ENCODE data around the gene HRH2. TPM values are rescaled to one million over a fixed set of nuclear protein-coding genes. Genes with fewer than 3 reads are reported as not detected.

Gene HRH2
- total RNA-seq, 4 donors from 2014 or later: 0.13 to 3.5 (median 1.3) TPM

DNA sequence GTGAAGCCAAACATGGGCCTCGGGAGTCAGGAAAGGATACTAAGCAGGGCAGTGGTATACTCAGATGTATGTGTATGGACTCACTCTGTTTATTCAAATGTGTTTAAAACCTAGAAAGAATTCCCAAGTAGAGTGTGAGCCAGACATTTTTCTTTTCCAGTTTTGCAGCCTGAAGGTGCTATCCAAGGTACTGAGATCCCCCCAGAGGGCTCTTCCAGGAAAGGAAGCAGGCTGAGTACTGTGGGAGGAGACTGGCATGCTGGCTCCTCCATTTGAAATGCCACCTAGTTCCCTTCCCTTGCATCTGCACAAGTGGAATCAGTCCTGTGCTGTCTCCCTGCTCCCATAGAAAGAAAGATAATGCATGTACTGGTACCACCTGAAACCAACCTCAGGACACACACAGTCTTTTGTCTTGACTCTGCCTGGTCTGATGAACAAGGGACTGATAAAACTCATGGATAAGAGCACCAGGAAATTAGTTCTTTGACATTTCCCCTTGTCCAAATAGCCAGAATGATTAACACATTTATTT lies 85.9 kb downstream of the HRH2 start:
- WGBS, 2 donors: 67 to 85% methylated on average over 1 of the region's 1 CpG
- peak in 1 of 2 donors; percentile 17 for DNase-seq (ENCODE audit: low spot score in 2 of 2)
- intact Hi-C loops (cut with DNase I; ENCODE audit: low total_unique reads): no loop called here

DNA sequence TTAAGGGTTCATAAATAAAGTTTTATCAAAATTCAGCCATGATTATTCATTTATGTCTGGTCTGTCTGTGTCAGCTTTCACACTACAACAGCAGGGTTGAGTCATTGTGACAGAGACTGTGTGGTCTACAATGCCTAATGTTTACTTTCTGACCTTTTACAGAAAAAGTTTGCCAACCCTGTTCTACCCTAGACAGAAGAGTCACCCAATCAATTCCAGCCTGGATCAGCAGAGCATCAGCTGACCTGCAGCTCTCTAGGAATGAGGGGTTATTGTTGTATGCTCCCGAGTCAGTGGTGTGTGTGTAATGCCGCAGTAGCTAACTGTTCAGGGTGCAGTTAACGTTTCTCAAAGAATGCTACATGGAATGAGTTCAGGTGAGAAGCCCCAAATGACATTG lies 87.3 kb downstream of the HRH2 start:
- no peak overlapping the region for H3K4me3 ChIP-seq (ENCODE audit: low read depth, poor library complexity, severe bottlenecking)
- TF ChIP-seq, protein P1, sequence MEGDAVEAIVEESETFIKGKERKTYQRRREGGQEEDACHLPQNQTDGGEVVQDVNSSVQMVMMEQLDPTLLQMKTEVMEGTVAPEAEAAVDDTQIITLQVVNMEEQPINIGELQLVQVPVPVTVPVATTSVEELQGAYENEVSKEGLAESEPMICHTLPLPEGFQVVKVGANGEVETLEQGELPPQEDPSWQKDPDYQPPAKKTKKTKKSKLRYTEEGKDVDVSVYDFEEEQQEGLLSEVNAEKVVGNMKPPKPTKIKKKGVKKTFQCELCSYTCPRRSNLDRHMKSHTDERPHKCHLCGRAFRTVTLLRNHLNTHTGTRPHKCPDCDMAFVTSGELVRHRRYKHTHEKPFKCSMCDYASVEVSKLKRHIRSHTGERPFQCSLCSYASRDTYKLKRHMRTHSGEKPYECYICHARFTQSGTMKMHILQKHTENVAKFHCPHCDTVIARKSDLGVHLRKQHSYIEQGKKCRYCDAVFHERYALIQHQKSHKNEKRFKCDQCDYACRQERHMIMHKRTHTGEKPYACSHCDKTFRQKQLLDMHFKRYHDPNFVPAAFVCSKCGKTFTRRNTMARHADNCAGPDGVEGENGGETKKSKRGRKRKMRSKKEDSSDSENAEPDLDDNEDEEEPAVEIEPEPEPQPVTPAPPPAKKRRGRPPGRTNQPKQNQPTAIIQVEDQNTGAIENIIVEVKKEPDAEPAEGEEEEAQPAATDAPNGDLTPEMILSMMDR (IDR thresholded peaks at IDR 0.05): no peak
- TF ChIP-seq POLR2A (IDR thresholded peaks at IDR 0.05): no peak
- DNase-seq (ENCODE audit: low spot score in 2 of 2): no peak
- intact Hi-C loops (cut with DNase I; ENCODE audit: low total_unique reads): no loop called here
- 57 to 75% methylated on average over 3 of the region's 3 CpGs for WGBS, 2 donors

More for the DNA sequence above, 85.9 kb downstream of the HRH2 start:
- TF ChIP-seq, protein P1 (IDR thresholded peaks at IDR 0.05): no peak
- no peak for TF ChIP-seq POLR2A (IDR thresholded peaks at IDR 0.05)
- H3K4me3 ChIP-seq (ENCODE audit: low read depth, poor library complexity, severe bottlenecking): no peak overlapping the region

DNA sequence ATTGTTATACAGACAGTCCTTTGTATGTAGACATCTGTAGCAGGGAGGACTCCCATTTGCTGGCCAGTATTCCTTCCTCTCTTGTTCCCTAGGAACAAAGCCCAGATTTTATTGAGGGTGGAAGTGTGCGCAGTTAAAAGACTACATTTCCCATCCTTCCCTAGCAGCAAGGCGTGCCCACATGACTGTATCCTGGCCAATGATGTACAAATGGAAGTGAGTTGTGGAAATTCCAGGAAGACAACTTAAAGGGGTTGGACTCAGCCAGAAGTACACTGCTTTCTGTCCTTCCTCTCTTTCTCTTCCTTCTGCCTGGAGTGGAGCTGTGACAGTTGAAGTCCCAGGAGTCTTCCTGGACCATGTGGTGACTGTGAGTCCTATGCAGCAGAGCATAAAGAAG lies 89.0 kb downstream of the HRH2 start:
- DNase-seq (ENCODE audit: low spot score in 2 of 2): no peak
- intact Hi-C loops (cut with DNase I; ENCODE audit: low total_unique reads): no loop called here
- TF ChIP-seq POLR2A (IDR thresholded peaks at IDR 0.05): no peak
- TF ChIP-seq, protein P1 (IDR thresholded peaks at IDR 0.05): no peak
- H3K4me3 ChIP-seq (ENCODE audit: low read depth, poor library complexity, severe bottlenecking): no peak overlapping the region
- 25 to 36% methylated on average over 2 of the region's 2 CpGs for WGBS, 2 donors

DNA sequence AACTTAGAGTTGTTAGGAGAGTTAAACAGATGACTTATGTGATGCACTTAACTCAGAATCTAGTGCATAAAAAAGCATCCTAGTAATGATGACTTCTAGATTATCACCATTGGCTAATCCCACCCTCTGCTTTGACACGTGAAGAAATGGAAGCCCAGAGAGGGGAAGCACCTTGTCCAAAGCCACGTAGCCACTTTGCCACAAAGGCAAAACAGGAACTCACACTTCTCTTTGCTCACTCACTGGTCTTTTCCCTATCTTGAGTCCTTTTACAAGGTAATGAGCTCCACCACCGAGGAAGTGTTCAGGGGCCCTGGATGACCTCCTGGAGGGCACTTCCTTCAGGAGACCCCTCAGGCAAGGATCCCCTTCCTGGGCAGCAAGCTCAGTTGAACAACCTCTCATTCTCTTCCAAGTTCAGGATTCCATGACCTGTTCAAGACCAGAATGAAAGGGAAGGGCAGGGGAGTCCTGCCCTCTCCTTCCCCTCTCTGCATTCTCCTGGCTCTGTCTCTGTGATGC lies 89.7 kb downstream of the HRH2 start:
- 61 to 65% methylated on average over 3 of the region's 3 CpGs for WGBS, 2 donors
- intact Hi-C loops (cut with DNase I; ENCODE audit: low total_unique reads): no loop called here

DNA sequence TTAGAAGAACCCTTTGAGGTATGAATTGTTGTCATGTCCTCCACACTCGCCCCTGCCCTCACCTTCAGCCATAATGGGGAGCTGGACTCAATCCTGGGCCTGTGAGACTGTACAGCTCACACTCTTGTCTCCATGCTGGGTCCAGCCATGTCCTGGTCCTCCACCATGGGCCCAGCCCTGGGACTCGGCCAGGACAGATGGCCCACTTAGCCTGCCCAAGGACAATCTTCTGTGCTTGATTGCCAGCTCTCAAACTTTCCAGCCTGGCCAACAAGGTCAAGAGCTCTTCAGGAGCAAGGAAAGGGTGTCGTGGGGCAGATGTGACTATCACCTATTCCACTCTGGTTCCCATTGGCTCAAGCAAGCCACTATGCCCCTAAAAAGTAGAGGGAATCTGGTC lies 90.8 kb downstream of the HRH2 start:
- intact Hi-C loops (cut with DNase I; ENCODE audit: low total_unique reads): no loop called here
- 63 to 74% methylated on average over 3 of the region's 3 CpGs for WGBS, 2 donors

More for the DNA sequence above, 89.7 kb downstream of the HRH2 start:
- H3K4me3 ChIP-seq (ENCODE audit: low read depth, poor library complexity, severe bottlenecking): no peak overlapping the region
- TF ChIP-seq, protein P1 (IDR thresholded peaks at IDR 0.05): no peak
- no peak for TF ChIP-seq POLR2A (IDR thresholded peaks at IDR 0.05)
- peak in 1 of 2 donors; percentile 65 for DNase-seq (ENCODE audit: low spot score in 2 of 2)

More for the DNA sequence above, 90.8 kb downstream of the HRH2 start:
- no peak overlapping the region for H3K4me3 ChIP-seq (ENCODE audit: low read depth, poor library complexity, severe bottlenecking)
- TF ChIP-seq POLR2A (IDR thresholded peaks at IDR 0.05): no peak
- TF ChIP-seq, protein P1 (IDR thresholded peaks at IDR 0.05): no peak
- DNase-seq (ENCODE audit: low spot score in 2 of 2): peak in 1 of 2 donors; percentile 62

Measured in lower leg skin (tissue), 4 donors.